ENCODE results near the gene SLC1A7.

SLC1A7 gene

GRCh38 chr1:53139951-53140361, 2.5 kb downstream of the SLC1A7 start:
- TF ChIP-seq CTCF (IDR thresholded peaks at IDR 0.05; ENCODE audit: low read depth, low read length, missing control alignments): no peak

GRCh38 chr1:53138991-53139884, 3.2 kb downstream of the SLC1A7 start:
- in situ Hi-C loops (cut with HindIII; ENCODE audit: low sequenced_read_pairs): no loop called here
- TF ChIP-seq CTCF (IDR thresholded peaks at IDR 0.05; ENCODE audit: low read depth, low read length, missing control alignments): no peak
- no peak for DNase-seq (ENCODE audit: low read depth)
- no peak overlapping the region for H3K4me3 ChIP-seq (ENCODE audit: low read depth, low read length)

More at GRCh38 chr1:53139951-53140361, 2.5 kb downstream of the SLC1A7 start:
- H3K4me3 ChIP-seq (ENCODE audit: low read depth, low read length): no peak overlapping the region
- in situ Hi-C loops (cut with HindIII; ENCODE audit: low sequenced_read_pairs): no loop called here
- DNase-seq (ENCODE audit: low read depth): no peak

GRCh38 chr1:53137729-53138128, 4.7 kb downstream of the SLC1A7 start:
- in situ Hi-C loops (cut with HindIII; ENCODE audit: low sequenced_read_pairs): no loop called here
- no peak for DNase-seq (ENCODE audit: low read depth)
- H3K4me3 ChIP-seq (ENCODE audit: low read depth, low read length): no peak overlapping the region
- TF ChIP-seq CTCF (IDR thresholded peaks at IDR 0.05; ENCODE audit: low read depth, low read length, missing control alignments): no peak

- in situ Hi-C loops (cut with HindIII; ENCODE audit: low sequenced_read_pairs): no loop called here
- DNase-seq (ENCODE audit: low read depth): peak; percentile 60
- H3K4me3 ChIP-seq (ENCODE audit: low read depth, low read length): no peak overlapping the region
- TF ChIP-seq CTCF (IDR thresholded peaks at IDR 0.05; ENCODE audit: low read depth, low read length, missing control alignments): no peak
These were observed 6.7 kb downstream of the SLC1A7 start for GRCh38 chr1:53135735-53136114.

GRCh38 chr1:53134961-53135734, 7.3 kb downstream of the SLC1A7 start:
- in situ Hi-C loops (cut with HindIII; ENCODE audit: low sequenced_read_pairs): no loop called here
- no peak overlapping the region for H3K4me3 ChIP-seq (ENCODE audit: low read depth, low read length)
- DNase-seq (ENCODE audit: low read depth): no peak
- no peak for TF ChIP-seq CTCF (IDR thresholded peaks at IDR 0.05; ENCODE audit: low read depth, low read length, missing control alignments)

- no peak for TF ChIP-seq CTCF (IDR thresholded peaks at IDR 0.05; ENCODE audit: low read depth, low read length, missing control alignments)
- DNase-seq (ENCODE audit: low read depth): no peak
- in situ Hi-C loops (cut with HindIII; ENCODE audit: low sequenced_read_pairs): no loop called here
- H3K4me3 ChIP-seq (ENCODE audit: low read depth, low read length): no peak overlapping the region
These were observed 8.4 kb downstream of the SLC1A7 start for GRCh38 chr1:53134042-53134485.
